SK-N-SH (cell line): ENCODE data around the gene PYY. TPM values are rescaled to one million over a fixed set of nuclear protein-coding genes. Genes with fewer than 3 reads are reported as not detected.

ENCODE experiments used
- CTCF ChIA-PET: fragments of 300-600, 350-600 bp; formaldehyde crosslinking; extraction: SDS; loops from one replicate; lab custom pipeline; 2021; lab: Yijun Ruan, JAX
- POLR2A ChIA-PET: fragments of 350-600 bp; sonication (Branson Sonifier 250); formaldehyde crosslinking; extraction: SDS; loops from one replicate; lab custom pipeline; 2020; ENCODE audit warnings: antibody characterized with exemption, inconsistent platforms; lab: Yijun Ruan, JAX
- DNase-seq: peaks from one replicate; pipeline ENCODE4 v3.0.0; 2012
- H2AFZ ChIP-seq: fragments of 200-600 bp; sonication (generic); 2 replicates; pipeline ENCODE4 v1.8.1; 2016; ENCODE audit warnings: antibody characterized with exemption, mild to moderate bottlenecking, low read depth
- H3F3A ChIP-seq: fragments of 200-600 bp; sonication (generic); replicated peaks from 2 replicates; pipeline ENCODE3; 2016; ENCODE audit warnings: antibody characterized with exemption, mild to moderate bottlenecking; ENCODE audit not compliant: insufficient read depth
- H3K27ac ChIP-seq, 2 experiments: fragments of 200-500 bp in 1 of 2; fragments of 200-600 bp in 1 of 2; sonication (Bioruptor generic) in 1 of 2; sonication (generic), shearing (Covaris generic) in 1 of 2; 2 replicates each; pipeline versions ENCODE4 v1.5.1 to v1.6.1; 2014 to 2016; ENCODE audit warnings: low read depth in 2 of 2, inconsistent platforms in 1 of 2, low read length in 1 of 2, mild to moderate bottlenecking in 1 of 2, mixed read lengths in 1 of 2
- H3K27me3 ChIP-seq: fragments of 200-600 bp; sonication (generic), shearing (Covaris generic); 2 replicates; pipeline ENCODE4 v1.6.1; 2016; ENCODE audit warnings: mixed run types; ENCODE audit not compliant: insufficient read depth
- H3K36me3 ChIP-seq, 2 experiments: fragments of 200-500 bp in 1 of 2; fragments of 200-600 bp in 1 of 2; sonication (Bioruptor generic) in 1 of 2; sonication (generic) in 1 of 2; replicated peaks in 1 of 2; 2 replicates each; pipeline versions ENCODE3 to v1.5.1; 2014 to 2016; ENCODE audit warnings: low read length in 1 of 2, mild to moderate bottlenecking in 1 of 2; ENCODE audit not compliant: insufficient read depth in 2 of 2, control insufficient read depth in 1 of 2
- H3K4me1 ChIP-seq, 2 experiments: fragments of 200-500 bp in 1 of 2; fragments of 200-600 bp in 1 of 2; sonication (Bioruptor generic) in 1 of 2; sonication (generic), shearing (Covaris generic) in 1 of 2; 2 replicates each; pipeline versions ENCODE4 v1.5.1 to v1.6.1; 2014 to 2016; ENCODE audit warnings: low read depth in 1 of 2, low read length in 1 of 2, mixed run types in 1 of 2; ENCODE audit not compliant: insufficient read depth in 2 of 2, control insufficient read depth in 1 of 2
- H3K4me2 ChIP-seq: fragments of 200-600 bp; sonication (generic), shearing (Covaris generic); 2 replicates; pipeline ENCODE4 v1.6.1; 2017; ENCODE audit warnings: mixed run types
- H3K4me3 ChIP-seq, 2 experiments: fragments of 200-500 bp in 1 of 2; fragments of 200-600 bp in 1 of 2; sonication (Bioruptor generic) in 1 of 2; sonication (generic), shearing (Covaris generic) in 1 of 2; 2 replicates each; pipeline versions ENCODE4 v1.5.1 to v1.8.1; 2014 to 2016; ENCODE audit warnings: low read depth in 2 of 2, inconsistent platforms in 1 of 2, low read length in 1 of 2, mild to moderate bottlenecking in 1 of 2, mixed read lengths in 1 of 2, moderate library complexity in 1 of 2
- H3K79me2 ChIP-seq: fragments of 200-600 bp; sonication (generic); 2 replicates; pipeline ENCODE4 v1.8.1; 2017; ENCODE audit warnings: mild to moderate bottlenecking; ENCODE audit not compliant: insufficient read depth
- H3K9ac ChIP-seq: fragments of 200-600 bp; sonication (generic); 2 replicates; pipeline ENCODE4 v1.6.1; 2017; ENCODE audit warnings: mixed run types
- H3K9me2 ChIP-seq: fragments of 200-600 bp; sonication (generic); 2 replicates; pipeline ENCODE4 v1.6.1; 2017; ENCODE audit warnings: mixed run types
- H3K9me3 ChIP-seq: fragments of 200-600 bp; sonication (generic); 2 replicates; pipeline ENCODE4 v1.6.1; 2017; ENCODE audit warnings: mixed run types, mild to moderate bottlenecking, moderate library complexity
- H4K20me1 ChIP-seq: fragments of 200-600 bp; sonication (generic); 2 replicates; pipeline ENCODE4 v1.6.1; 2017; ENCODE audit warnings: mild to moderate bottlenecking, mixed run types; ENCODE audit not compliant: insufficient read depth
- CTCF ChIP-seq: fragments of 200-600 bp; sonication (generic); IDR thresholded peaks from 2 replicates; pipeline ENCODE4 v1.6.1; 2017; ENCODE audit warnings: antibody characterized with exemption, mild to moderate bottlenecking, moderate library complexity
- ELF1 ChIP-seq: IDR thresholded peaks from 2 replicates; pipeline ENCODE4 v1.4.0; 2012
- EP300 ChIP-seq, 2 experiments: IDR thresholded peaks; 2 replicates each; pipeline versions ENCODE4 v1.4.0 to v1.6.1; 2012; ENCODE audit warnings: borderline replicate concordance in 1 of 2, low read depth in 1 of 2, low read length in 1 of 2
- FOSL2 ChIP-seq: IDR thresholded peaks from 2 replicates; pipeline ENCODE4 v1.4.0; 2012; ENCODE audit warnings: low read depth, mild to moderate bottlenecking, moderate library complexity, borderline replicate concordance
- GATA2 ChIP-seq: sonication (generic); formaldehyde crosslinking; IDR thresholded peaks from 2 replicates; pipeline ENCODE4 v1.5.0; 2020; ENCODE audit warnings: mild to moderate bottlenecking, missing genetic modification reagents
- JUND ChIP-seq: IDR thresholded peaks from 2 replicates; pipeline ENCODE4 v1.4.0; 2012
- MAX ChIP-seq: IDR thresholded peaks from 2 replicates; pipeline ENCODE4 v1.4.0; 2012; ENCODE audit warnings: low read depth
- MXI1 ChIP-seq: IDR thresholded peaks from 2 replicates; pipeline ENCODE4 v1.6.1; 2012; ENCODE audit warnings: mild to moderate bottlenecking, low read depth, low read length, improper control_type of control experiment
- NFIC ChIP-seq: IDR thresholded peaks from 2 replicates; pipeline ENCODE4 v1.4.0; 2012; ENCODE audit warnings: borderline replicate concordance
- PBX3 ChIP-seq: IDR thresholded peaks from 2 replicates; pipeline ENCODE4; 2012
- RCOR1 ChIP-seq: fragments of 150-350 bp; IDR thresholded peaks from 2 replicates; pipeline ENCODE4 v1.6.1; 2017; ENCODE audit warnings: antibody characterized with exemption, low read length
- SIN3A ChIP-seq: IDR thresholded peaks from 2 replicates; pipeline ENCODE4 v1.6.1; 2012; ENCODE audit warnings: low read depth, mild to moderate bottlenecking, low read length, moderate library complexity, borderline replicate concordance
- TAF1 ChIP-seq: IDR thresholded peaks from 2 replicates; pipeline ENCODE4 v1.6.1; 2012; ENCODE audit warnings: low read depth, mild to moderate bottlenecking, low read length, moderate library complexity, borderline replicate concordance
- TCF12 ChIP-seq: IDR thresholded peaks from 2 replicates; pipeline ENCODE4 v1.4.0; 2012
- USF1 ChIP-seq: IDR thresholded peaks from 2 replicates; pipeline ENCODE4 v1.4.0; 2012; ENCODE audit warnings: low read depth, borderline replicate concordance
- ZBTB33 ChIP-seq: IDR thresholded peaks from 2 replicates; pipeline ENCODE4 v1.4.0; 2012; ENCODE audit warnings: low read depth, borderline replicate concordance
- WGBS: methylation state at CpG from one replicate; pipeline ENCODE4 v1.1.6; 2017; ENCODE audit warnings: low lambda C conversion rate; 5-methylcytosine and 5-hydroxymethylcytosine counted together
- polyA plus RNA-seq, 3 experiments: library from polyadenylated mRNA; depleted of rRNA; stranded (reverse); fragments of >200 nt; gene quantifications; 2 replicates each; pipeline ENCODE4 v1.2.3, GENCODE V29; 2012

PYY gene
- polyA plus RNA-seq, 1 of the 3 experiments (the other 2 are of a cell fraction), result 0.21 TPM

GRCh38 chr17:43907425-43907981, 46.2 kb downstream of the PYY start, which contains the start of gene MPP2:
Gene MPP2 (minus strand): TSS chr17:43907536. CDS start chr17:43904460, 3,076 bp downstream.
- peaks cover 9 to 16% of the 10 kb centered on the region in 2 experiments; a peak in 2 of 4 replicates for H3K4me1 ChIP-seq
- H2AFZ ChIP-seq, result peak within 1 kb of the TSS; percentile 90
- no peaks in the 10 kb centered on the region for H4K20me1 ChIP-seq
- peaks cover 9% of the 10 kb centered on the region for H3F3A ChIP-seq
- peak within 1 kb of the TSS; percentile 24 to 91; a peak in 3 of 4 replicates for H3K27ac ChIP-seq
- 4% methylated on average over 7 of the region's 36 CpGs for WGBS
- peak within 1 kb of the TSS; percentile 66 to 91 for H3K4me3 ChIP-seq
- ChIA-PET POLR2A (interaction anchor here (0.6 to 1.0 kb wide), 2 partner anchors 233 to 592 kb away, joined by 3 to 7 read pairs; no protein-coding TSS in a partner anchor), CTCF (interaction anchor here (0.9 to 23.5 kb wide), 10 partner anchors 8 to 208 kb away, joined by 3 to 344 read pairs (median 37); partner anchors contain the start of gene PPY)
- no peaks in the 10 kb centered on the region for H3K36me3 ChIP-seq
- TF ChIP-seq PBX3 (peak; percentile 51; the same call in 1 of the 2 replicates), FOSL2 (no peak), SIN3A (0 out of 2 replicates have a peak, but pooled peaks have one; percentile 10), MXI1 (no peak), USF1 (no peak), TAF1 (no peak), JUND (no peak), EP300 (IDR thresholded peaks at IDR 0.05; ENCODE audit: borderline replicate concordance in 1 of 2, low read depth in 1 of 2, low read length in 1 of 2) (no peak), GATA2 (CRISPR knock-in tag) (no peak), TCF12 (no peak), RCOR1 (no peak), ELF1 (no peak), CTCF (peak; percentile 20; the same call in 1 of the 2 replicates), ZBTB33 (no peak), MAX (peak; percentile 58; the same call in 1 of the 2 replicates), NFIC (no peak)
- H3K4me2 ChIP-seq, result peak within 1 kb of the TSS; percentile 100
- H3K79me2 ChIP-seq, result no peaks in the 10 kb centered on the region
- H3K9me2 ChIP-seq, result no peaks in the 10 kb centered on the region
- peak within 1 kb of the TSS; percentile 87 for H3K9ac ChIP-seq
- peaks cover 7% of the 10 kb centered on the region; the same call in 1 of the 2 replicates for H3K27me3 ChIP-seq
- peak; percentile 86 for DNase-seq
- no peaks in the 10 kb centered on the region for H3K9me3 ChIP-seq
